Measurements from ENCODE around the gene SEMA3C. TPM values are rescaled to one million over a fixed set of nuclear protein-coding genes. Genes with fewer than 3 reads are reported as not detected.
A peak's percentile ranks its signal among the peaks of the same experiment; 100 is the strongest.

The SEMA3C gene
- 10 to 100 TPM in 2 of 3 donors, 1 to 10 TPM in 1; 1.3 to 18.0 (median 16.5) TPM for polyA plus RNA-seq

- WGBS, 3 donors, result 3 to 4% (median 3%) methylated on average over 58 to 71 of the region's 71 CpGs
- peak within 1 kb of the TSS; percentile 75 for H3K27ac ChIP-seq (ENCODE audit: low read depth, low read length)
These were observed at the start of gene SEMA3C for GRCh38 chr7:80918909-80919721. Gene SEMA3C, minus strand, starts transcription at chr7:80919051. Its CDS starts 2,270 bp downstream, at chr7:80916781.

GRCh38 chr7:80968606-80969005 is 49.8 kb upstream of the SEMA3C start:
- WGBS, 3 donors, result 88 to 94% (median 88%) methylated on average over 2 of the region's 2 CpGs

GRCh38 chr7:80967917-80968297 is 49.1 kb upstream of the SEMA3C start:
- H3K27ac ChIP-seq (ENCODE audit: low read depth, low read length), result no peak overlapping the region
- WGBS, 3 donors, result 78 to 87% (median 82%) methylated on average over 5 of the region's 5 CpGs

More at GRCh38 chr7:80968606-80969005, 49.8 kb upstream of the SEMA3C start:
- no peak overlapping the region for H3K27ac ChIP-seq (ENCODE audit: low read depth, low read length)

- no peak overlapping the region for H3K27ac ChIP-seq (ENCODE audit: low read depth, low read length)
- 50 to 67% (median 53%) methylated on average over 3 of the region's 3 CpGs for WGBS, 3 donors
These were observed 48.4 kb upstream of the SEMA3C start for GRCh38 chr7:80967071-80967916.

- no peak overlapping the region for H3K27ac ChIP-seq (ENCODE audit: low read depth, low read length)
- 79 to 96% (median 81%) methylated on average over 2 of the region's 2 CpGs for WGBS, 3 donors
These were observed 41.5 kb upstream of the SEMA3C start for GRCh38 chr7:80960244-80960795.

GRCh38 chr7:80957226-80957777 is 38.5 kb upstream of the SEMA3C start:
- WGBS, 3 donors, result 82 to 95% (median 86%) methylated on average over 3 of the region's 3 CpGs
- H3K27ac ChIP-seq (ENCODE audit: low read depth, low read length), result no peak overlapping the region

GRCh38 chr7:80954191-80954590 is 35.3 kb upstream of the SEMA3C start:
- no peak overlapping the region for H3K27ac ChIP-seq (ENCODE audit: low read depth, low read length)
- WGBS, 3 donors, result 78 to 91% (median 82%) methylated on average over 1 of the region's 1 CpG

GRCh38 chr7:80950550-80950967 is 31.7 kb upstream of the SEMA3C start:
- H3K27ac ChIP-seq (ENCODE audit: low read depth, low read length), result no peak overlapping the region
- 23 to 48% (median 30%) methylated on average over 2 of the region's 2 CpGs for WGBS, 3 donors

GRCh38 chr7:80949449-80949848 is 30.6 kb upstream of the SEMA3C start:
- WGBS, 3 donors, result 72 to 87% (median 85%) methylated on average over 1 of the region's 1 CpG
- H3K27ac ChIP-seq (ENCODE audit: low read depth, low read length), result no peak overlapping the region

- no peak overlapping the region for H3K27ac ChIP-seq (ENCODE audit: low read depth, low read length)
These were observed 28.0 kb upstream of the SEMA3C start for GRCh38 chr7:80946858-80947257.

GRCh38 chr7:80945976-80946375 is 27.1 kb upstream of the SEMA3C start:
- no peak overlapping the region for H3K27ac ChIP-seq (ENCODE audit: low read depth, low read length)
- 62 to 91% (median 70%) methylated on average over 2 of the region's 2 CpGs for WGBS, 3 donors

GRCh38 chr7:80943342-80943741 is 24.5 kb upstream of the SEMA3C start:
- no peak overlapping the region for H3K27ac ChIP-seq (ENCODE audit: low read depth, low read length)
- WGBS, 3 donors, result 83 to 89% (median 88%) methylated on average over 1 of the region's 1 CpG

- H3K27ac ChIP-seq (ENCODE audit: low read depth, low read length), result no peak overlapping the region
- WGBS, 3 donors, result 39 to 52% (median 43%) methylated on average over 2 of the region's 2 CpGs
These were observed 23.6 kb upstream of the SEMA3C start for GRCh38 chr7:80942261-80943041.

- no peak overlapping the region for H3K27ac ChIP-seq (ENCODE audit: low read depth, low read length)
- WGBS, 3 donors, result 57 to 73% (median 65%) methylated on average over 4 of the region's 4 CpGs
These were observed 22.4 kb upstream of the SEMA3C start for GRCh38 chr7:80941208-80941758.

GRCh38 chr7:80940539-80941207 is 21.8 kb upstream of the SEMA3C start:
- 87 to 91% (median 89%) methylated on average over 3 of the region's 3 CpGs for WGBS, 3 donors
- no peak overlapping the region for H3K27ac ChIP-seq (ENCODE audit: low read depth, low read length)

- 73 to 82% (median 80%) methylated on average over 3 of the region's 3 CpGs for WGBS, 3 donors
- no peak overlapping the region for H3K27ac ChIP-seq (ENCODE audit: low read depth, low read length)
These were observed 18.5 kb upstream of the SEMA3C start for GRCh38 chr7:80937336-80937735.

Data from adipose tissue (tissue), 3 donors.